Stimulated activated CD8-positive, alpha-beta memory T cell treated with anti-CD3 and anti-CD28 coated beads, Interleukin-15, amount 100 ng/mL, for 4 hours (primary cell): Measurements from ENCODE around the gene HPS6.

Experiments
- DNase-seq, 2 donors: peaks; one replicate each; pipeline ENCODE4 v3.0.0-alpha.2; 2020; ENCODE audit warnings: low read depth in 2 of 2

Gene HPS6

GRCh38 chr10:102069071-102069470, 3.9 kb downstream of the HPS6 start:
- no peak for DNase-seq

- DNase-seq: peak; percentile 46 to 54
These were observed 7.8 kb downstream of the HPS6 start for GRCh38 chr10:102072673-102073527.

GRCh38 chr10:102083541-102083940, 18.4 kb downstream of the HPS6 start:
- no peak for DNase-seq

- no peak for DNase-seq
These were observed 20.2 kb downstream of the HPS6 start for GRCh38 chr10:102085336-102085735.

- DNase-seq: no peak
These were observed 21.0 kb downstream of the HPS6 start for GRCh38 chr10:102086196-102086595.

GRCh38 chr10:102090772-102091171, 25.6 kb downstream of the HPS6 start:
- no peak for DNase-seq

- DNase-seq: no peak
These were observed 31.3 kb downstream of the HPS6 start for GRCh38 chr10:102096449-102096848.

- DNase-seq: no peak
These were observed 36.0 kb downstream of the HPS6 start for GRCh38 chr10:102101152-102101551.

- DNase-seq: no peak
These were observed 37.3 kb downstream of the HPS6 start for GRCh38 chr10:102102421-102102820.

- no peak for DNase-seq
These were observed 41.8 kb downstream of the HPS6 start for GRCh38 chr10:102106998-102107397.

- no peak for DNase-seq
These were observed 44.3 kb downstream of the HPS6 start for GRCh38 chr10:102109166-102110116.

GRCh38 chr10:102111276-102111675, 46.1 kb downstream of the HPS6 start:
- DNase-seq: no peak

GRCh38 chr10:102112210-102112817, 47.2 kb downstream of the HPS6 start:
- no peak for DNase-seq

GRCh38 chr10:102113261-102113955, 48.3 kb downstream of the HPS6 start:
- DNase-seq: no peak

- DNase-seq: no peak
These were observed 49.1 kb downstream of the HPS6 start for GRCh38 chr10:102113956-102114857.

- DNase-seq: peak; percentile 62 to 67
These were observed 49.9 kb downstream of the HPS6 start for GRCh38 chr10:102114861-102115618.

- no peak for DNase-seq
These were observed 50.6 kb downstream of the HPS6 start for GRCh38 chr10:102115775-102116174.

- no peak for DNase-seq
These were observed 51.5 kb downstream of the HPS6 start for GRCh38 chr10:102116656-102117055.
